Ovary (tissue), 1 donor: Measurements from ENCODE around the gene NLGN1.

Source experiments
- EP300 ChIP-seq: sonication (generic); formaldehyde crosslinking; IDR thresholded peaks from one replicate; pipeline ENCODE4 v1.6.1; 2017; ENCODE audit warnings: antibody characterized with exemption
- POLR2A ChIP-seq: fragments of 450-650 bp; IDR thresholded peaks from one replicate; pipeline ENCODE4 v1.6.1; 2017; ENCODE audit warnings: antibody characterized with exemption, mild to moderate bottlenecking, moderate library complexity

GRCh38 chr3:173465898-173466678 is 68.5 kb downstream of the NLGN1 start:
- TF ChIP-seq POLR2A (no peak), EP300 (no peak)
